GM23338 (cell line): Measurements from ENCODE around the gene PEX10. TPM values are rescaled to one million over a fixed set of nuclear protein-coding genes. Genes with fewer than 3 reads are reported as not detected.
A peak's percentile ranks its signal among the peaks of the same experiment; 100 is the strongest.

Source experiments
- ATAC-seq: fragments of 200-7000 bp; cut with Tn5 transposase; 3 replicates; pipeline ENCODE4 v1.9.1; 2020
- DNase-seq: peaks from one replicate; pipeline ENCODE4 v3.0.0-alpha.2; 2015; ENCODE audit warnings: low spot score
- H2AFZ ChIP-seq: fragments of 200-600 bp; sonication (generic); 2 replicates; pipeline ENCODE4 v1.8.0; 2016; ENCODE audit warnings: antibody characterized with exemption, mild to moderate bottlenecking, moderate library complexity
- H3F3A ChIP-seq: fragments of 200-600 bp; sonication (generic); replicated peaks from 2 replicates; pipeline ENCODE4 v1.8.0; 2017; ENCODE audit warnings: antibody characterized with exemption, mixed run types, low read depth
- H3K27ac ChIP-seq: fragments of 200-600 bp; sonication (generic); 2 replicates; pipeline ENCODE4 v1.6.1; 2016; ENCODE audit warnings: low read depth
- H3K27me3 ChIP-seq: fragments of 200-600 bp; sonication (generic); 2 replicates; pipeline ENCODE4 v1.8.0; 2016; ENCODE audit warnings: mild to moderate bottlenecking, mixed run types, moderate library complexity; ENCODE audit not compliant: insufficient read depth
- H3K36me3 ChIP-seq: fragments of 200-600 bp; sonication (generic); 2 replicates; pipeline ENCODE4 v1.8.0; 2016; ENCODE audit warnings: mild to moderate bottlenecking; ENCODE audit not compliant: insufficient read depth
- H3K4me1 ChIP-seq: fragments of 200-600 bp; sonication (generic); 2 replicates; pipeline ENCODE4 v1.8.0; 2016; ENCODE audit warnings: mild to moderate bottlenecking, moderate library complexity; ENCODE audit not compliant: insufficient read depth
- H3K4me2 ChIP-seq: fragments of 200-600 bp; sonication (generic); 2 replicates; pipeline ENCODE4 v1.7.1; 2017; ENCODE audit warnings: mixed run types
- H3K4me3 ChIP-seq: fragments of 200-600 bp; sonication (generic); 2 replicates; pipeline ENCODE4 v1.6.1; 2016; ENCODE audit warnings: mixed run types
- H3K79me2 ChIP-seq: fragments of 200-600 bp; sonication (generic); replicated peaks from 2 replicates; pipeline ENCODE4 v1.8.0; 2017; ENCODE audit warnings: mild to moderate bottlenecking; ENCODE audit not compliant: insufficient read depth
- H3K9me2 ChIP-seq: fragments of 200-600 bp; sonication (generic); 2 replicates; pipeline ENCODE4 v1.8.0; 2017; ENCODE audit not compliant: insufficient read depth
- H4K20me1 ChIP-seq: fragments of 200-600 bp; sonication (generic); replicated peaks from 2 replicates; pipeline ENCODE4 v1.8.0; 2017; ENCODE audit warnings: mild to moderate bottlenecking; ENCODE audit not compliant: insufficient read depth
- H3K27ac Mint-ChIP-seq: 2 replicates; pipeline ENCODE4 v1.8.0; 2020; ENCODE audit warnings: inconsistent platforms, mild to moderate bottlenecking, moderate library complexity, mixed read lengths
- H3K27me3 Mint-ChIP-seq: 3 replicates; pipeline ENCODE4 v1.8.0; 2022; ENCODE audit warnings: low read depth, mild to moderate bottlenecking, moderate library complexity, mixed read lengths, inconsistent platforms; ENCODE audit not compliant: insufficient read depth, poor library complexity
- H3K36me3 Mint-ChIP-seq: 3 replicates; pipeline ENCODE4 v1.8.0; 2021; ENCODE audit warnings: low read depth, mild to moderate bottlenecking, inconsistent platforms, moderate library complexity, mixed read lengths
- H3K4me1 Mint-ChIP-seq: 3 replicates; pipeline ENCODE4 v1.8.0; 2020; ENCODE audit warnings: mild to moderate bottlenecking, inconsistent platforms, mixed read lengths
- H3K4me3 Mint-ChIP-seq: 3 replicates; pipeline ENCODE4 v1.8.0; 2021; ENCODE audit warnings: moderate library complexity, mild to moderate bottlenecking, inconsistent platforms, mixed read lengths
- H3K9me3 Mint-ChIP-seq: 3 replicates; pipeline ENCODE4 v1.8.0; 2020; ENCODE audit warnings: moderate library complexity, mild to moderate bottlenecking, inconsistent platforms, mixed read lengths
- CREB1 ChIP-seq: fragments of 250-450 bp; sonication (Bioruptor Pico); IDR thresholded peaks from 2 replicates; pipeline ENCODE4 v1.5.0; 2020; ENCODE audit warnings: low read depth, mild to moderate bottlenecking, moderate library complexity
- EZH2 ChIP-seq: fragments of 200-600 bp; sonication (generic); IDR thresholded peaks from one replicate; pipeline ENCODE4 v1.8.0; 2017; ENCODE audit warnings: antibody characterized with exemption, mild to moderate bottlenecking, low read depth; ENCODE audit not compliant: unreplicated experiment
- EZH2phosphoT487 ChIP-seq: fragments of 200-600 bp; sonication (generic); IDR thresholded peaks from one replicate; pipeline ENCODE4 v1.8.1; 2018; ENCODE audit warnings: antibody characterized with exemption; ENCODE audit not compliant: unreplicated experiment
- JUNB ChIP-seq: IDR thresholded peaks from one replicate; pipeline ENCODE4 v1.6.1; 2016; ENCODE audit warnings: antibody characterized with exemption; ENCODE audit not compliant: unreplicated experiment
- NANOG ChIP-seq: IDR thresholded peaks from 2 replicates; pipeline ENCODE4 v1.6.1; 2016; ENCODE audit warnings: antibody characterized with exemption, borderline replicate concordance
- POLR2AphosphoS5 ChIP-seq: IDR thresholded peaks from 2 replicates; pipeline ENCODE4 v1.6.1; 2016; ENCODE audit warnings: antibody characterized with exemption, low read depth
- STAT1 ChIP-seq: IDR thresholded peaks from one replicate; pipeline ENCODE4 v1.6.1; 2016; ENCODE audit warnings: antibody characterized with exemption; ENCODE audit not compliant: unreplicated experiment
- ZNF114 ChIP-seq: fragments of 250-450 bp; sonication (Bioruptor Pico); IDR thresholded peaks from 2 replicates; pipeline ENCODE4 v1.5.0; 2020; ENCODE audit warnings: mild to moderate bottlenecking, moderate library complexity
- ZNF331 ChIP-seq: fragments of 250-450 bp; sonication (Bioruptor Pico); IDR thresholded peaks from 2 replicates; pipeline ENCODE4 v1.5.0; 2020; ENCODE audit warnings: low read depth, mild to moderate bottlenecking, moderate library complexity
- ZNF462 ChIP-seq: fragments of 250-450 bp; sonication (Bioruptor Pico); IDR thresholded peaks from 2 replicates; pipeline ENCODE4 v1.5.0; 2020; ENCODE audit warnings: mild to moderate bottlenecking, moderate library complexity
- polyA plus RNA-seq: library from polyadenylated mRNA; unstranded; fragments of >200 nt; fragmentation: Nextera tagmentation; extraction: Ambion mirVana; gene quantifications from 2 replicates; pipeline ENCODE4 v1.2.1, GENCODE V29; 2016
- total RNA-seq: library from RNA; depleted of rRNA; stranded (reverse); fragments of >200 nt; shearing (Covaris generic); gene quantifications from 2 replicates; pipeline ENCODE4 v1.2.3, GENCODE V29; 2014
- TF ChIP-seq, protein P1 (sequence below): IDR thresholded peaks from one replicate; pipeline ENCODE4 v1.6.1; 2018; ENCODE audit warnings: antibody characterized with exemption; ENCODE audit not compliant: unreplicated experiment
- TF ChIP-seq, protein P2 (sequence below), 2 experiments: fragments of 200-600 bp in 1 of 2; sonication (generic) in 1 of 2; conservative IDR thresholded peaks; 2 replicates each; pipeline versions ENCODE4 v1.5.1 to v1.6.1; 2016 to 2017; ENCODE audit warnings: antibody characterized with exemption in 2 of 2, low read depth in 2 of 2, mild to moderate bottlenecking in 2 of 2, moderate library complexity in 1 of 2
- TF ChIP-seq, protein P3 (sequence below): IDR thresholded peaks from 2 replicates; pipeline ENCODE4 v1.6.1; 2016; ENCODE audit warnings: antibody characterized with exemption

PEX10 gene
- total and polyA plus RNA-seq, 2 experiments from 2014 or later = 15.0 to 53.9 TPM

DNA sequence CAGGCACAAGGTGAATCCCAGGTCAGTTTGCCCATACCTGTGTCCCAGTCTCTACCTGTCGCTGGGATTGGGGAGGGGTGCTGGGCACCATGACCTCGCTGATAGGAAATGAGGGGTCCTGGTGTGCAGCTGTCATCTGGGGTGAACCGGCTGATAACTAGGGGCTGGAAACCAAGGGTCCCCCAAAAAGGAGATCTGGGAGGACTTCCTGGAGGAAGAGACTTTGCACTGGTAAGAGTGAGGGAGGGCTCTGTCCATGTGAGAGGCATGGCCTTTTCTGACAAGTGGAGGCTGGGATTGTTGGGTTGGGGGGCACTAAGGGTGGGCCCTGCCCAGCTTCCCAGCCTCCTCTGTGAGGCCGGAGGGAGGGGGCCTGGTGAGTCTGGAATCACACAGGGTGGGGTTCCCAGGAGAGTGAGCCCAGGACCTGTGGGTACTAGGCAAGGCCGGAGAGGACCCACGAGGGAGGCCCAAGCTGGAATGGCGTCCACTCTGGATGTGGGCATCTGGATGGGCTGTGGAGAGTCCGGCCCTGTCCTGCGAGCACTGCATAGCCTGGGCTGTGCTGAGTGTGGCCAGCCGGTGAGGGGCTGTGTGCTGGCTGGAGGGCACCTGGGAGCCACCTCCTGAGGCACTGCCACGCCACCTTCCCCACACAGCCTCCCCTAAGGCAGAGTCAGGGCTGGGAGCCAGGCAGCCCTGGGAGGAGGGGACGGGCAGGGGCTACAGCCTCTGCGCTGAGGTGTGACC lies 4.9 kb upstream of the PEX10 start:
- peaks cover 16% of the 10 kb centered on the region for H3K4me1 Mint-ChIP-seq
- H2AFZ ChIP-seq = no peak overlapping the region
- no peaks in the 10 kb centered on the region for H4K20me1 ChIP-seq
- DNase-seq (no peak), ATAC-seq (no peak)
- TF ChIP-seq STAT1 (no peak), POLR2AphosphoS5 (no peak), JUNB (no peak), EZH2 (no peak), ZNF331 (no peak), EZH2phosphoT487 (no peak), CREB1 (CRISPR knock-in tag) (no peak), ZNF462 (CRISPR knock-in tag) (no peak), ZNF114 (CRISPR knock-in tag) (no peak), NANOG (no peak)
- TF ChIP-seq, protein P1, sequence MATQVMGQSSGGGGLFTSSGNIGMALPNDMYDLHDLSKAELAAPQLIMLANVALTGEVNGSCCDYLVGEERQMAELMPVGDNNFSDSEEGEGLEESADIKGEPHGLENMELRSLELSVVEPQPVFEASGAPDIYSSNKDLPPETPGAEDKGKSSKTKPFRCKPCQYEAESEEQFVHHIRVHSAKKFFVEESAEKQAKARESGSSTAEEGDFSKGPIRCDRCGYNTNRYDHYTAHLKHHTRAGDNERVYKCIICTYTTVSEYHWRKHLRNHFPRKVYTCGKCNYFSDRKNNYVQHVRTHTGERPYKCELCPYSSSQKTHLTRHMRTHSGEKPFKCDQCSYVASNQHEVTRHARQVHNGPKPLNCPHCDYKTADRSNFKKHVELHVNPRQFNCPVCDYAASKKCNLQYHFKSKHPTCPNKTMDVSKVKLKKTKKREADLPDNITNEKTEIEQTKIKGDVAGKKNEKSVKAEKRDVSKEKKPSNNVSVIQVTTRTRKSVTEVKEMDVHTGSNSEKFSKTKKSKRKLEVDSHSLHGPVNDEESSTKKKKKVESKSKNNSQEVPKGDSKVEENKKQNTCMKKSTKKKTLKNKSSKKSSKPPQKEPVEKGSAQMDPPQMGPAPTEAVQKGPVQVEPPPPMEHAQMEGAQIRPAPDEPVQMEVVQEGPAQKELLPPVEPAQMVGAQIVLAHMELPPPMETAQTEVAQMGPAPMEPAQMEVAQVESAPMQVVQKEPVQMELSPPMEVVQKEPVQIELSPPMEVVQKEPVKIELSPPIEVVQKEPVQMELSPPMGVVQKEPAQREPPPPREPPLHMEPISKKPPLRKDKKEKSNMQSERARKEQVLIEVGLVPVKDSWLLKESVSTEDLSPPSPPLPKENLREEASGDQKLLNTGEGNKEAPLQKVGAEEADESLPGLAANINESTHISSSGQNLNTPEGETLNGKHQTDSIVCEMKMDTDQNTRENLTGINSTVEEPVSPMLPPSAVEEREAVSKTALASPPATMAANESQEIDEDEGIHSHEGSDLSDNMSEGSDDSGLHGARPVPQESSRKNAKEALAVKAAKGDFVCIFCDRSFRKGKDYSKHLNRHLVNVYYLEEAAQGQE = no peak
- TF ChIP-seq, protein P2, sequence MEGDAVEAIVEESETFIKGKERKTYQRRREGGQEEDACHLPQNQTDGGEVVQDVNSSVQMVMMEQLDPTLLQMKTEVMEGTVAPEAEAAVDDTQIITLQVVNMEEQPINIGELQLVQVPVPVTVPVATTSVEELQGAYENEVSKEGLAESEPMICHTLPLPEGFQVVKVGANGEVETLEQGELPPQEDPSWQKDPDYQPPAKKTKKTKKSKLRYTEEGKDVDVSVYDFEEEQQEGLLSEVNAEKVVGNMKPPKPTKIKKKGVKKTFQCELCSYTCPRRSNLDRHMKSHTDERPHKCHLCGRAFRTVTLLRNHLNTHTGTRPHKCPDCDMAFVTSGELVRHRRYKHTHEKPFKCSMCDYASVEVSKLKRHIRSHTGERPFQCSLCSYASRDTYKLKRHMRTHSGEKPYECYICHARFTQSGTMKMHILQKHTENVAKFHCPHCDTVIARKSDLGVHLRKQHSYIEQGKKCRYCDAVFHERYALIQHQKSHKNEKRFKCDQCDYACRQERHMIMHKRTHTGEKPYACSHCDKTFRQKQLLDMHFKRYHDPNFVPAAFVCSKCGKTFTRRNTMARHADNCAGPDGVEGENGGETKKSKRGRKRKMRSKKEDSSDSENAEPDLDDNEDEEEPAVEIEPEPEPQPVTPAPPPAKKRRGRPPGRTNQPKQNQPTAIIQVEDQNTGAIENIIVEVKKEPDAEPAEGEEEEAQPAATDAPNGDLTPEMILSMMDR (conservative IDR thresholded peaks at IDR 0.05; ENCODE audit: low read depth in 2 of 2) = no peak
- TF ChIP-seq, protein P3, sequence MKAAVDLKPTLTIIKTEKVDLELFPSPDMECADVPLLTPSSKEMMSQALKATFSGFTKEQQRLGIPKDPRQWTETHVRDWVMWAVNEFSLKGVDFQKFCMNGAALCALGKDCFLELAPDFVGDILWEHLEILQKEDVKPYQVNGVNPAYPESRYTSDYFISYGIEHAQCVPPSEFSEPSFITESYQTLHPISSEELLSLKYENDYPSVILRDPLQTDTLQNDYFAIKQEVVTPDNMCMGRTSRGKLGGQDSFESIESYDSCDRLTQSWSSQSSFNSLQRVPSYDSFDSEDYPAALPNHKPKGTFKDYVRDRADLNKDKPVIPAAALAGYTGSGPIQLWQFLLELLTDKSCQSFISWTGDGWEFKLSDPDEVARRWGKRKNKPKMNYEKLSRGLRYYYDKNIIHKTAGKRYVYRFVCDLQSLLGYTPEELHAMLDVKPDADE = no peak
- no peak overlapping the region for H3K4me2 ChIP-seq
- no peak overlapping the region for H3K27ac ChIP-seq
- H3K9me3 Mint-ChIP-seq = no peaks in the 10 kb centered on the region
- no peak overlapping the region for H3K4me3 Mint-ChIP-seq
- H3K27me3 Mint-ChIP-seq = peaks cover 15% of the 10 kb centered on the region
- H3K27ac Mint-ChIP-seq = peak overlapping the region; percentile 52; the same call in 1 of the 2 replicates
- H3K27me3 ChIP-seq = no peaks in the 10 kb centered on the region
- H3F3A ChIP-seq = peaks cover 4% of the 10 kb centered on the region; the same call in 1 of the 2 replicates
- H3K4me1 ChIP-seq = peaks cover 7% of the 10 kb centered on the region; the same call in 1 of the 2 replicates
- H3K36me3 Mint-ChIP-seq = no peaks in the 10 kb centered on the region
- H3K4me3 ChIP-seq = no peak overlapping the region
- H3K36me3 ChIP-seq = no peaks in the 10 kb centered on the region
- H3K79me2 ChIP-seq = no peaks in the 10 kb centered on the region
- no peaks in the 10 kb centered on the region for H3K9me2 ChIP-seq
